ENCODE results near the gene MACROH2A1.
A peak's percentile ranks its signal among the peaks of the same experiment; 100 is the strongest.

Gene MACROH2A1

GRCh38 chr5:135398855-135399793 is at the start of gene MACROH2A1:
Gene MACROH2A1 (minus strand): TSS chr5:135399231. CDS start chr5:135389093, 10,138 bp downstream.
- in situ Hi-C loops (cut with MboI; ENCODE audit: low sequenced_read_pairs), result no loop called here
- Histone ChIP-seq H3K4me3 (peak within 1 kb of the TSS; percentile 76), H3K27me3 (ENCODE audit: low read depth) (no peaks in the 10 kb centered on the region), H3K9me3 (no peaks in the 10 kb centered on the region), H3K4me1 (peaks cover 18% of the 10 kb centered on the region), H3K36me3 (replicated peaks) (no peaks in the 10 kb centered on the region)
- DNase-seq (ENCODE audit: low spot score in 2 of 2), result peak; percentile 51 to 87

DNA sequence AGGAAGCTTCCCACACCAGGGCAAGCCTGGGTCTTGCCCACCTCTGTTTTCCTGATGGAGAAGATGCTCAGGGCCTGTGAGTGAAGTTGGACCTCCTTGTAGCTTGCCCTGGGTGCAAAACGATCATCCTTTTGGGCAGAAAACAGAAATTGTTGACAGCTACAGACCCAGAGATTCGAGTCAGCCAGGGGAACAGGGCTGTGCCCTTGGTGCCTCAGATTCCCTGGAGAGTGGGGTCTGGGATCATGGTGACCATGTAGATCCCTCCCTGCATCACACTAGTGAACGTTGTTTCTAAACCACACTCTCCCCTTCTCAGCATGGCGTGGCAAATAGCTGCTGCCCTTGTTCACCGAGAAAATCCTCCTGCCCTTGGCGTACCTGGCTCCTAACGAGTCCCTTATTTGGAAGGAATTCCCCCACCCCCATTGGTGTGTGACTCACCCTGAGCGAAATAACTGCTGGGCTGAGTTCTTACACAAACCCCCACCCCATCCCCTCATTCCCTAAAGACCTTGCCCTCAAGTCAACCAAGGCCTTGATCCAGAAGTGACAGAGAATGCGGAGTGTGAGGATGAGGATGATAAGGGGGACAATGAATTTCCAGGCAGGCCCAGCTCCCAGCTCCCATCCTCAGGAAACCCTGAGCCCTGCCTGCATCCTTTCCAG is 49.2 kb upstream of the MACROH2A1 start:
- no peaks in the 10 kb centered on the region for H3K4me1 ChIP-seq
- no peak for DNase-seq (ENCODE audit: low spot score in 2 of 2)
- no peaks in the 10 kb centered on the region for H3K9me3 ChIP-seq
- in situ Hi-C loops (cut with MboI; ENCODE audit: low sequenced_read_pairs), result no loop called here
- H3K4me3 ChIP-seq, result no peak overlapping the region
- H3K36me3 ChIP-seq (replicated peaks), result no peaks in the 10 kb centered on the region
- peaks cover 3% of the 10 kb centered on the region for H3K27me3 ChIP-seq (ENCODE audit: low read depth)

DNA sequence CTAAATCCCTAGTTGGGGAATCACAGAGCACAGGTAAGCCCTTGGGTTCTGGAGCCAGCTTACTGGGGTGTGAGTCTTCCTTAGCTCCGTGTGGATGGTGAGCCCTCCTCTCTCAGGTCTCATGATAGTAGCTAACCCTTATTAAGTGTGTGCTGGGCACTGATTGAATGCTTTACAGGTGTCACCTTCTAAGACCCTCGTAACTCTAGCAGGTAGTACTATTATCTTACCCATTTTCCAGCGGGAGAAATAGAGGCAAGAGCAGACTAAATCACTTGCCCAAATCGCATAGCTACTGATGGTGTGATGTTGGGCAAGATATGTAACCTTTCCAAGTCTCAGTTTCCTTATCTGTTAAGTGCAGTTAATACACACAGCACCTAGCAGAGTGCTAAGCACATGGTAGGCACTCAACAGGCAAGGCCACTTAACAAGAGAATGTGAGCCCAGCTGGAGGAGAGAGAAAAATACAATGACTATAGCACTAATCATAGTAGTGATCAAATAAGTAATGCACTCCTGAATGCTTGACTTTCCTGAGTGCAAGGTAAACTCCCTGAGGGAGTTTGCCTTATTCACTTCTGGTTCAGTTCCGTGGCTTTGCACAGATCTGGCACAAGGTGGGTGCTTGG is 48.4 kb upstream of the MACROH2A1 start, which contains the start of gene DCANP1:
Gene DCANP1, minus strand, starts transcription at position 51 of the 632 bp plus-strand sequence. CDS start 240 bp downstream, outside the sequence.
- no peak for DNase-seq (ENCODE audit: low spot score in 2 of 2)
- in situ Hi-C loops (cut with MboI; ENCODE audit: low sequenced_read_pairs), result no loop called here
- no peak within 1 kb of the TSS for H3K4me3 ChIP-seq
- no peaks in the 10 kb centered on the region for H3K27me3 ChIP-seq (ENCODE audit: low read depth)
- no peaks in the 10 kb centered on the region for H3K36me3 ChIP-seq (replicated peaks)
- no peaks in the 10 kb centered on the region for H3K4me1 ChIP-seq
- no peaks in the 10 kb centered on the region for H3K9me3 ChIP-seq

DNA sequence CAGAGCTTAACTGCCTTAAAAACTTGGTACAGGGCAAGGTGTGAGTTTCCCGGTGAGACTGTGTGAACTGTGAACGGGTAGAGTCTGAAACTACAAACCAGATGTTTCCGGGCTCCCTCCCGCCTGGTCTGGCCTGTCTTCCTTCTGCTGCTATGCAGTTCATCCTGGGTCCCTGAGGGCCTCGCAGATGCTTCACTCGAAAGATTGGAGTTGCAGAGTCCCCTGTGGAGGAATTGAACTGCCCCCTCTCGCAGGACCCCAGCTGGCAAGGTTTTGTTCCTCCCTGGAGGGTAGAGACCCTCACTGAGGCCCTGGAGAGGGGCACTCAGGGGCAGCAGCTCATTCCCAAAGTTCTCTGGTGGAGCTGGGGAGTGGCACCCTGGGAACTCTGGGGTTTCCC is 47.6 kb upstream of the MACROH2A1 start:
- H3K9me3 ChIP-seq, result no peaks in the 10 kb centered on the region
- no peaks in the 10 kb centered on the region for H3K4me1 ChIP-seq
- H3K27me3 ChIP-seq (ENCODE audit: low read depth), result no peaks in the 10 kb centered on the region
- no peak for DNase-seq (ENCODE audit: low spot score in 2 of 2)
- in situ Hi-C loops (cut with MboI; ENCODE audit: low sequenced_read_pairs), result no loop called here
- no peak overlapping the region for H3K4me3 ChIP-seq
- H3K36me3 ChIP-seq (replicated peaks), result no peaks in the 10 kb centered on the region

GRCh38 chr5:135446206-135446605 is 47.2 kb upstream of the MACROH2A1 start:
- no peak for DNase-seq (ENCODE audit: low spot score in 2 of 2)
- in situ Hi-C loops (cut with MboI; ENCODE audit: low sequenced_read_pairs), result no loop called here
- Histone ChIP-seq H3K27me3 (ENCODE audit: low read depth) (no peaks in the 10 kb centered on the region), H3K4me3 (no peak overlapping the region), H3K9me3 (no peaks in the 10 kb centered on the region), H3K36me3 (replicated peaks) (no peaks in the 10 kb centered on the region), H3K4me1 (no peaks in the 10 kb centered on the region)

GRCh38 chr5:135445306-135445985 is 46.4 kb upstream of the MACROH2A1 start:
- Histone ChIP-seq H3K27me3 (ENCODE audit: low read depth) (no peaks in the 10 kb centered on the region), H3K4me3 (no peak overlapping the region), H3K9me3 (no peaks in the 10 kb centered on the region), H3K36me3 (replicated peaks) (no peaks in the 10 kb centered on the region), H3K4me1 (no peaks in the 10 kb centered on the region)
- no peak for DNase-seq (ENCODE audit: low spot score in 2 of 2)
- in situ Hi-C loops (cut with MboI; ENCODE audit: low sequenced_read_pairs), result no loop called here

DNA sequence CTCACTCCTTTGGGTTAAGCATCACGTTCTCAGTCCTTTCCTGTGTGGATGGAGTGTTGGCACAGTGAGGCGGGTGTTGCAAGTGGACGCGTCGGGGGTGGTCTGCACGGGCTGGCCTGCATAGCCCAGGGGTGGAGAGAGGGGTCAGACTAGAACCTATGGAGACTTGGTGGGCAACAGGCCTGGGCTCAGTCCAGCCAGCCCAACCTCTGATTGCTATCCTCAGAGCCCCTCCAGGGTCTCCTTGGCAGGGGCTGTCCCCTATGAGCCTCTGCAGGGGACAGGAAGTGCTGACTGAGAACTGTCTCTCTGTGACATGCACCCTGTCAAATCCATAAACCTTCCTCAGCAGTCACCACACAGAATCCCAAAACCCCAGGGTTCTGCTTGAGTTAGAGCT is 45.9 kb upstream of the MACROH2A1 start:
- H3K9me3 ChIP-seq, result no peaks in the 10 kb centered on the region
- in situ Hi-C loops (cut with MboI; ENCODE audit: low sequenced_read_pairs), result no loop called here
- no peaks in the 10 kb centered on the region for H3K27me3 ChIP-seq (ENCODE audit: low read depth)
- no peak overlapping the region for H3K4me3 ChIP-seq
- no peaks in the 10 kb centered on the region for H3K4me1 ChIP-seq
- no peak for DNase-seq (ENCODE audit: low spot score in 2 of 2)
- no peaks in the 10 kb centered on the region for H3K36me3 ChIP-seq (replicated peaks)

DNA sequence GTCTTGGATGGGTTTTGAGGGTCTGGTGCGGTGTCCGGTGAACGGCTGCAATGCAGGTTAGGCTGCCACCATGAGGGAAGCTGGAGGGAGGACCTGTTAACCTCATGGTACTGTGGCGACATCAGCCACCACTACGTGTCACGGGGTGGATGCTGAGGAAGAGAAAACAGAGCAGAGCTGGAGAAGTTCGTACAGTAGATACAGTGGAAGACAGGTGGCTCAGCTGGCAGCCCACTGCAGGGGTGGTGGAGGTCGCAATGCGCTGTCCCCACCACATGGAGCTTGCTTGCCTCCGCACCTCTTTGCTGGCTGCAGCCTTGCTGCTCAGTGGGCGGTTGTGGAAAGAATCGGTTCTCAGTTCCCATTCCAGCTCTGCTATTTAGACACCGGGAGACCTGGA is 45.3 kb upstream of the MACROH2A1 start:
- Histone ChIP-seq H3K4me1 (no peaks in the 10 kb centered on the region), H3K9me3 (no peaks in the 10 kb centered on the region), H3K27me3 (ENCODE audit: low read depth) (no peaks in the 10 kb centered on the region), H3K36me3 (replicated peaks) (no peaks in the 10 kb centered on the region), H3K4me3 (no peak overlapping the region)
- in situ Hi-C loops (cut with MboI; ENCODE audit: low sequenced_read_pairs), result no loop called here
- DNase-seq (ENCODE audit: low spot score in 2 of 2), result no peak

DNA sequence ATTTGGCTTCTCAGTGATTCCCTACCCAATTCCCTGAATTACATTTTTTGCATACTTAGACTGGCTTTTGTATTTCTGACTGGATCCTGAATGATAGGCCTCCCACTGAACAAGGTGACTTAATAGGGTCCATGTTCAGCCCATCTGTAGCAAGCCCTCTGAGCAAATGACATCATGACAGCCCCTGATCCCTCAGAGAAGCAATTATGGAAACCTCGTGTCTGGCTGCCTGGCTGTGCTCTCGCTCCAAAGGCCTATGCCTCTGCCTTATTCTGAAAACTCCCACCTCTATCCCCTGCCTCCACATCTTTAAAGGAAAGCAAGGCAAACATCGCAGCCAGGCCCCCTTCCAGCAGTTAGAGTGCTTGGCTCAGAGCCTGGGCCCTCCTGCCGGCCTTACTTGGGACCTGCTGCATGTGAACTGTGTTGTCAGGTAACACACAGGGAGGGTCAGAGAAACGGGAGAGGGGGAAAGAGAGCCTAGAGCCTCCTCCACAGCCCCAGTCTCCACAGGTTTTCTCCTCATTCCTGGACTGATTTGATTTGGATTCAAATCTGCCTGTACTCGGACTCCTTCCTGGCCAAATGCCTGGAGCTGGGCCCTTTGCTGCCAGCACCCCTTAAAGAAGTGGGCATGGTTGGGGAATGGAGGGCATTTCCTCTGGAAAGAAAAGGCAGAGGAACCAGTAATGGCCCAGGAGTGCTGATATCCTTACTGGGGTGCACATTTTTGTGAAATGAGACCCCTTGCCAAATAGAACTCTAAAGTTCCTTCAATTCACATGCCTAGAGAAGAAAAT is 44.3 kb upstream of the MACROH2A1 start:
- H3K36me3 ChIP-seq (replicated peaks), result no peaks in the 10 kb centered on the region
- H3K9me3 ChIP-seq, result no peaks in the 10 kb centered on the region
- no peak for DNase-seq (ENCODE audit: low spot score in 2 of 2)
- H3K4me3 ChIP-seq, result no peak overlapping the region
- no peaks in the 10 kb centered on the region for H3K27me3 ChIP-seq (ENCODE audit: low read depth)
- in situ Hi-C loops (cut with MboI; ENCODE audit: low sequenced_read_pairs), result no loop called here
- no peaks in the 10 kb centered on the region for H3K4me1 ChIP-seq

DNA sequence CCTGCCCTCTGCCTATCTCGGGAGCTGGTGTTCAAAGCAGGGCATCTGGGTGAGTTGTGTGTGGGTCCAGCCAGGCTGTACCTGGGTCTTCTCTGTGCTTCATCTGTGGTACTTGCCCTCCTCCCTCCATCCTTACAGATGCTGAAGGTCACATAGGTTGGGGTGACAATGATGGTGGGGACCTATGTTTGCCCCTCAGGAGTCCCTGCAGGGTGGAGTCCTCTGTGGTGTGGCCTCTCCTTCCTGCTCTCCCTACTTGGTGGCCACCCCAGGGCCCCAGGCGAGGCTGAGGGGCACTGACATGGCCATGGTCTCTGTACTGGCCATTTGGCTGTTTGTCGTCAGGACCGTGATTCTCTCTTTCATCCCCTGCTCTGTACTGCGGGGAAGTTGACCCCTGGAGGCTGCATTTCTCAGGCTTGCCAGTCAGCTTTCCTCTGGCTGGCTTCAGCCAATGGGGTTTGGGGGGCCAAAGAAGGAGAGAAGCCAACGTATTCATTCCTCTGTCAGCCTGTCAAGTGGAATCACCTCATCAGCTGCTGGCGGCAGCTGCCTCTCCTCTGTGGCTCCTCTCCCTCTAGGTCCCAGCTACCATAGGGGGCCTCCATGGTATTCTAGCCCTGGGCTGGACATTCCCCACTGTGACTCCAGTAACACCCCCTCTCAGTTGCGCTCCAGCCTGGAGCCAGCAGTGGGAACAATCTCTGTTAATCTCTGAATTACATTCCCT is 43.6 kb upstream of the MACROH2A1 start:
- no peak for DNase-seq (ENCODE audit: low spot score in 2 of 2)
- Histone ChIP-seq H3K27me3 (ENCODE audit: low read depth) (no peaks in the 10 kb centered on the region), H3K4me1 (no peaks in the 10 kb centered on the region), H3K4me3 (no peak overlapping the region), H3K36me3 (replicated peaks) (no peaks in the 10 kb centered on the region), H3K9me3 (no peaks in the 10 kb centered on the region)
- in situ Hi-C loops (cut with MboI; ENCODE audit: low sequenced_read_pairs), result no loop called here

DNA sequence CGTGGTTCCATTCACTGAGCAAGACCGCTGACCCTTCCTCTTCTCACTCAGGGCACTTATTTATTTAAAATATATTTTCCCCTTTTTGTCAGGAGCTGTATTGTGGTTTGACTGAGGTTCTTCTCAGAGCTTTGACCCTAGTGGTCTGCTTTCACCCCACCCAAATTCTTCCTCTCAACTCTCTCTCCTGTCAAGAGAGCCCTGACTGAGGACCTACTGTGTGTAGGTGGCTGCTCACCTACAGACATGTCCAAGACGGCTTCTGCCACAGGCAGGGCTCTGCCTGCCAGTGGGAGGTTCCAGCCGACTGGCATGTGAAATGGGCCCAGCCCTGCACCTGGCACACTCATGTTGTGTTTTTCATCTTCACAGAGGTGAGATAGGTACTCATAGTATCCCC is 42.9 kb upstream of the MACROH2A1 start:
- no peak for DNase-seq (ENCODE audit: low spot score in 2 of 2)
- Histone ChIP-seq H3K27me3 (ENCODE audit: low read depth) (no peaks in the 10 kb centered on the region), H3K9me3 (no peaks in the 10 kb centered on the region), H3K4me3 (no peak overlapping the region), H3K4me1 (no peaks in the 10 kb centered on the region), H3K36me3 (replicated peaks) (no peaks in the 10 kb centered on the region)
- in situ Hi-C loops (cut with MboI; ENCODE audit: low sequenced_read_pairs), result no loop called here

GRCh38 chr5:135441350-135441831 is 42.4 kb upstream of the MACROH2A1 start:
- Histone ChIP-seq H3K4me1 (no peaks in the 10 kb centered on the region), H3K4me3 (no peak overlapping the region), H3K36me3 (replicated peaks) (no peaks in the 10 kb centered on the region), H3K9me3 (no peaks in the 10 kb centered on the region), H3K27me3 (ENCODE audit: low read depth) (no peaks in the 10 kb centered on the region)
- DNase-seq (ENCODE audit: low spot score in 2 of 2), result no peak
- in situ Hi-C loops (cut with MboI; ENCODE audit: low sequenced_read_pairs), result no loop called here
